SK-N-SH (cell line): ENCODE measurements around the gene RHOBTB1. TPM values are rescaled to one million over a fixed set of nuclear protein-coding genes. Genes with fewer than 3 reads are reported as not detected.
A peak's percentile ranks its signal among the peaks of the same experiment; 100 is the strongest.

Source experiments
- CTCF ChIA-PET: fragments of 300-600, 350-600 bp; formaldehyde crosslinking; extraction: SDS; loops from one replicate; lab custom pipeline; 2021; lab: Yijun Ruan, JAX
- POLR2A ChIA-PET: fragments of 350-600 bp; sonication (Branson Sonifier 250); formaldehyde crosslinking; extraction: SDS; loops from one replicate; lab custom pipeline; 2020; ENCODE audit warnings: antibody characterized with exemption, inconsistent platforms; lab: Yijun Ruan, JAX
- DNase-seq: peaks from one replicate; pipeline ENCODE4 v3.0.0; 2012
- H2AFZ ChIP-seq: fragments of 200-600 bp; sonication (generic); 2 replicates; pipeline ENCODE4 v1.8.1; 2016; ENCODE audit warnings: antibody characterized with exemption, mild to moderate bottlenecking, low read depth
- H3F3A ChIP-seq: fragments of 200-600 bp; sonication (generic); replicated peaks from 2 replicates; pipeline ENCODE3; 2016; ENCODE audit warnings: antibody characterized with exemption, mild to moderate bottlenecking; ENCODE audit not compliant: insufficient read depth
- H3K27ac ChIP-seq, 2 experiments: fragments of 200-500 bp in 1 of 2; fragments of 200-600 bp in 1 of 2; sonication (Bioruptor generic) in 1 of 2; sonication (generic), shearing (Covaris generic) in 1 of 2; 2 replicates each; pipeline versions ENCODE4 v1.5.1 to v1.6.1; 2014 to 2016; ENCODE audit warnings: low read depth in 2 of 2, inconsistent platforms in 1 of 2, low read length in 1 of 2, mild to moderate bottlenecking in 1 of 2, mixed read lengths in 1 of 2
- H3K27me3 ChIP-seq: fragments of 200-600 bp; sonication (generic), shearing (Covaris generic); 2 replicates; pipeline ENCODE4 v1.6.1; 2016; ENCODE audit warnings: mixed run types; ENCODE audit not compliant: insufficient read depth
- H3K36me3 ChIP-seq, 2 experiments: fragments of 200-500 bp in 1 of 2; fragments of 200-600 bp in 1 of 2; sonication (Bioruptor generic) in 1 of 2; sonication (generic) in 1 of 2; replicated peaks in 1 of 2; 2 replicates each; pipeline versions ENCODE3 to v1.5.1; 2014 to 2016; ENCODE audit warnings: low read length in 1 of 2, mild to moderate bottlenecking in 1 of 2; ENCODE audit not compliant: insufficient read depth in 2 of 2, control insufficient read depth in 1 of 2
- H3K4me1 ChIP-seq, 2 experiments: fragments of 200-500 bp in 1 of 2; fragments of 200-600 bp in 1 of 2; sonication (Bioruptor generic) in 1 of 2; sonication (generic), shearing (Covaris generic) in 1 of 2; 2 replicates each; pipeline versions ENCODE4 v1.5.1 to v1.6.1; 2014 to 2016; ENCODE audit warnings: low read depth in 1 of 2, low read length in 1 of 2, mixed run types in 1 of 2; ENCODE audit not compliant: insufficient read depth in 2 of 2, control insufficient read depth in 1 of 2
- H3K4me2 ChIP-seq: fragments of 200-600 bp; sonication (generic), shearing (Covaris generic); 2 replicates; pipeline ENCODE4 v1.6.1; 2017; ENCODE audit warnings: mixed run types
- H3K4me3 ChIP-seq, 2 experiments: fragments of 200-500 bp in 1 of 2; fragments of 200-600 bp in 1 of 2; sonication (Bioruptor generic) in 1 of 2; sonication (generic), shearing (Covaris generic) in 1 of 2; 2 replicates each; pipeline versions ENCODE4 v1.5.1 to v1.8.1; 2014 to 2016; ENCODE audit warnings: low read depth in 2 of 2, inconsistent platforms in 1 of 2, low read length in 1 of 2, mild to moderate bottlenecking in 1 of 2, mixed read lengths in 1 of 2, moderate library complexity in 1 of 2
- H3K79me2 ChIP-seq: fragments of 200-600 bp; sonication (generic); 2 replicates; pipeline ENCODE4 v1.8.1; 2017; ENCODE audit warnings: mild to moderate bottlenecking; ENCODE audit not compliant: insufficient read depth
- H3K9ac ChIP-seq: fragments of 200-600 bp; sonication (generic); 2 replicates; pipeline ENCODE4 v1.6.1; 2017; ENCODE audit warnings: mixed run types
- H3K9me2 ChIP-seq: fragments of 200-600 bp; sonication (generic); 2 replicates; pipeline ENCODE4 v1.6.1; 2017; ENCODE audit warnings: mixed run types
- H3K9me3 ChIP-seq: fragments of 200-600 bp; sonication (generic); 2 replicates; pipeline ENCODE4 v1.6.1; 2017; ENCODE audit warnings: mixed run types, mild to moderate bottlenecking, moderate library complexity
- H4K20me1 ChIP-seq: fragments of 200-600 bp; sonication (generic); 2 replicates; pipeline ENCODE4 v1.6.1; 2017; ENCODE audit warnings: mild to moderate bottlenecking, mixed run types; ENCODE audit not compliant: insufficient read depth
- CTCF ChIP-seq: fragments of 200-600 bp; sonication (generic); IDR thresholded peaks from 2 replicates; pipeline ENCODE4 v1.6.1; 2017; ENCODE audit warnings: antibody characterized with exemption, mild to moderate bottlenecking, moderate library complexity
- EP300 ChIP-seq, 2 experiments: IDR thresholded peaks; 2 replicates each; pipeline versions ENCODE4 v1.4.0 to v1.6.1; 2012; ENCODE audit warnings: borderline replicate concordance in 1 of 2, low read depth in 1 of 2, low read length in 1 of 2
- FOXM1 ChIP-seq: IDR thresholded peaks from 2 replicates; pipeline ENCODE4 v1.4.0; 2012; ENCODE audit warnings: low read depth, mild to moderate bottlenecking
- JUND ChIP-seq: IDR thresholded peaks from 2 replicates; pipeline ENCODE4 v1.4.0; 2012
- NFIC ChIP-seq: IDR thresholded peaks from 2 replicates; pipeline ENCODE4 v1.4.0; 2012; ENCODE audit warnings: borderline replicate concordance
- NRF1 ChIP-seq: IDR thresholded peaks from 2 replicates; pipeline ENCODE4 v1.6.1; 2012; ENCODE audit warnings: low read depth, mild to moderate bottlenecking, low read length
- PBX3 ChIP-seq: IDR thresholded peaks from 2 replicates; pipeline ENCODE4; 2012
- SIN3A ChIP-seq: IDR thresholded peaks from 2 replicates; pipeline ENCODE4 v1.6.1; 2012; ENCODE audit warnings: low read depth, mild to moderate bottlenecking, low read length, moderate library complexity, borderline replicate concordance
- TCF12 ChIP-seq: IDR thresholded peaks from 2 replicates; pipeline ENCODE4 v1.4.0; 2012
- USF2 ChIP-seq: fragments of 150-350 bp; IDR thresholded peaks from 2 replicates; pipeline ENCODE4 v1.6.1; 2017; ENCODE audit warnings: antibody characterized with exemption, low read length, low read depth, borderline replicate concordance
- WGBS: methylation state at CpG from one replicate; pipeline ENCODE4 v1.1.6; 2017; ENCODE audit warnings: low lambda C conversion rate; 5-methylcytosine and 5-hydroxymethylcytosine counted together
- polyA plus RNA-seq, 3 experiments: library from polyadenylated mRNA; depleted of rRNA; stranded (reverse); fragments of >200 nt; gene quantifications; 2 replicates each; pipeline ENCODE4 v1.2.3, GENCODE V29; 2012

The RHOBTB1 gene
- polyA plus RNA-seq, 1 of the 3 experiments (the other 2 are of a cell fraction), result 10.5 TPM

- TF ChIP-seq CTCF, result no peak
- TF ChIP-seq, all 33 proteins: peak for 0
Observed at GRCh38 chr10:60898321-60898720, 45.7 kb downstream of the RHOBTB1 start (continued).

- H3K79me2 ChIP-seq, result no peaks in the 10 kb centered on the region
- H4K20me1 ChIP-seq, result no peaks in the 10 kb centered on the region
- H2AFZ ChIP-seq, result no peak overlapping the region
- WGBS, result 70% methylated on average over 2 of the region's 2 CpGs
- no peak overlapping the region for H3K9ac ChIP-seq
- H3K27ac ChIP-seq, result peak overlapping the region; percentile 72 to 87; a peak in 3 of 4 replicates
- H3K36me3 ChIP-seq, result peaks cover 12 to 17% of the 10 kb centered on the region in 2 experiments
- no peaks in the 10 kb centered on the region for H3K9me3 ChIP-seq
- no peaks in the 10 kb centered on the region for H3K9me2 ChIP-seq
- peaks cover 23% of the 10 kb centered on the region for H3F3A ChIP-seq
- ChIA-PET POLR2A (no interaction called here), CTCF (interaction anchor here (1.5 kb wide), 1 partner anchor 13 kb away, joined by 5 read pairs; no protein-coding TSS in a partner anchor)
- H3K4me2 ChIP-seq, result no peak overlapping the region
- DNase-seq, result no peak
- no peak overlapping the region for H3K4me3 ChIP-seq
- no peaks in the 10 kb centered on the region for H3K27me3 ChIP-seq
- peaks cover 12 to 22% of the 10 kb centered on the region in 2 experiments for H3K4me1 ChIP-seq
- no peak for TF ChIP-seq SIN3A
Observed at GRCh38 chr10:60896810-60897209, 47.2 kb downstream of the RHOBTB1 start.

GRCh38 chr10:60896033-60896432 lies 48.0 kb downstream of the RHOBTB1 start:
- H2AFZ ChIP-seq, result no peak overlapping the region
- H3K4me3 ChIP-seq, result no peak overlapping the region
- no peaks in the 10 kb centered on the region for H3K79me2 ChIP-seq
- peaks cover 4 to 19% of the 10 kb centered on the region in 2 experiments for H3K4me1 ChIP-seq
- ChIA-PET CTCF (interaction anchor here (0.6 to 1.8 kb wide), 4 partner anchors 8 to 105 kb away, joined by 3 to 5 read pairs (median 4); no protein-coding TSS in a partner anchor), POLR2A (no interaction called here)
- peaks cover 12 to 20% of the 10 kb centered on the region in 2 experiments for H3K36me3 ChIP-seq
- H3K27ac ChIP-seq, result peak overlapping the region; percentile 72 to 87; a peak in 3 of 4 replicates
- peaks cover 23% of the 10 kb centered on the region for H3F3A ChIP-seq
- no peaks in the 10 kb centered on the region for H3K9me3 ChIP-seq
- no peaks in the 10 kb centered on the region for H3K9me2 ChIP-seq
- no peak for DNase-seq
- H3K4me2 ChIP-seq, result no peak overlapping the region
- TF ChIP-seq NRF1 (no peak), PBX3 (peak; percentile 66), EP300 (IDR thresholded peaks at IDR 0.05; ENCODE audit: borderline replicate concordance in 1 of 2, low read depth in 1 of 2, low read length in 1 of 2) (no peak; a peak in 1 of 4 replicates), NFIC (peak; percentile 68; the same call in 1 of the 2 replicates), FOXM1 (peak; percentile 19; the same call in 1 of the 2 replicates), USF2 (no peak), TCF12 (peak; percentile 91), JUND (peak; percentile 44; the same call in 1 of the 2 replicates)
- H4K20me1 ChIP-seq, result no peaks in the 10 kb centered on the region
- no peaks in the 10 kb centered on the region for H3K27me3 ChIP-seq
- H3K9ac ChIP-seq, result no peak overlapping the region
